CD4-positive, alpha-beta T cell treated with Interleukin-17A for 4 hours (primary cell): ENCODE measurements around the gene CHST11.

Source experiments
- DNase-seq: peaks from one replicate; pipeline ENCODE4 v3.0.0-alpha.2; 2020; ENCODE audit warnings: mixed read lengths

CHST11 gene

DNA sequence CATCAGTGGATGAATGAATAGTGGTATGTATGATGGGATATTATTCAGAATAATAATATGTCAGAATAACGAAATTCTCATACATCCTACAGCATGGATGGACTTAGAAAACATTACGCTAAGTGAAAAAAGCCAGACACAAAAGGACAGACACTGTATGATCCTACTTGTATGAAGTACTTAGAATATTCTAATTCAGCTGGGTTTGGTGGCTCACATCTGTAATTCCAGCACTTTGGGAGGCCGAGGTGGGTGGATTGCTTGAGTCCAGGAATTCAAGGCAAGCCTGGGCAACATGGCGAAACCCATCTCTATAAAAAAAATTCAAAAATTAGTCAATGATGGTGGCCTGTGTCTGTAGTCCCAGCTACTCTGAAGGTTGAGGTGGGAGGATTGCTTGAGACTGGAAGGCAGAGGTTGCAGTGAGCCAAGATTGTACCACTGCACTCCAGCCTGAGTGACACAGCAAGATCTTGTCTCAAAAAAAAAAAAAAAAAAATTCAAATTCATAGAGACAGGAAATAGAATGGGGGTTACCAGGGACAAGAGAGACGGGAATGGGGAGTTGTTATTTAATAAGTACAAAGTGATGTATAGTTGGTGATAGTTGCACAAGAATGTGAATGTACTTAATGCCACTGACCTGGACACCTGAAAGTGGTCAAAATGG lies 132.3 kb downstream of the CHST11 start:
- DNase-seq: no peak

DNA sequence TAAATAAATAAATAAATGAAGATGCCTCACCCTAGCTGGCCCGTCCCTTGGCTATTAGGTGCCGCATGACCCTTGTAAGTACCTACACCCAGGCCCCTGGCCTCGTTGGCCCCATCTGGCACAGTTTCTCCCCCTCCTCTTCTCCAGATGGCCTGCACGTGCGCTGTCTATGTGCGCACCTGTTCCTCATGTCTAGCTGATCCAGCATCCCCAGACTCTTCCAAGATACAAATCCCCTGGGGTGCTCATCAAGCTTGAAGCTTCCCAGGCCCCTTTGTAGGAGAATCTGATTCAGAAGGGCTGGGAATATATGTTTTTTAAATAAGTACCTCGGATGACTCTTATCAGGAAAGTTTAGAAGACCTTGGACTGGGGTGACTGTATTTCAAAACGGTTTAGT lies 133.3 kb downstream of the CHST11 start:
- DNase-seq: no peak

DNA sequence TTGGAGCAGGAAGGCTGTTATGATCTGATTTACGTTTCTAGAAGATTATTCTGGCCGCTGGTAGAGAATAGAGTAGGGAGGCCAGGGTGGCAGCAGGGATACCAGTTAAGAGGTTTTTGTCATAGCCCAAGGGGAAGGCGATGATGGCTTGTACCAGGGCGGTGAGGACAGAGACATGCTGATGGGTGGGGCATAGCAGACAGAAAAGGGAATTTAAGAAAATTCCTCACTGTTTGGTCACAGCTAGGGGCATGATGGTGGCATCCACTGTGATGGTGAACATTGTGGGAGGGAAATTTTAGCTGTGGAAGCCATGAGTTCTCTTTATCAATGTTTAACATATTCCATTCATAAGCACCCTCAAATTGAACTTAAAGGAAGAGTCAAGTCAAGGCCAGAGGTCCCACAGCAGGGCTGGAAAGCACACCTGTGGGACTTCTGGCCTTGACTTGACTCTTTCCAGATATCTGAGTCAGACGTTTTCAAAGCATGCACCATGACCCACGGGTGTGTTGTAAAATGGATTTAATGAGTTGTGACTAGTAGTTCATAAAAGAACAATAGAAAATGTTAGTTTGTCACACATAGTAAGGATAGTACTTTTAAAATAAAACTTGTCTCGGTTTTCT lies 134.6 kb downstream of the CHST11 start:
- no peak for DNase-seq

DNA sequence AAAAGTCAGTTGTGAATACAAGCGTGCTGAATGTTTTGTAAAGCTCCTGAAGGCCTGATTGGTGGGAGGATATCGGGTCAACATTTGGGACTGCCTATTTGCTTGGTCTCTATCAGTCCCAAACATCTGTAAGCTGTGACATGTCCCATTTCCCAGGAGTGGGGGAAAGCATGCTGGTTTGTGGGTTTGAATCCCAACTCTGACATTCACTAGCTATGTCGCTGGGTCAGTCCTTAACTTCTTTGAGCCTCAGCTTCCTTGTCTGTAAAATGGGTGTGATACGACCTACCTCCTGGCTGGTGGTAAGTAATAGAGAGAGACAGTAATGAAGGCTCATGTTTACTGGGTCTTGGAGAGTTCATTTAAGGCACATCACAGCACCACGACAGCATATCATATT lies 136.7 kb downstream of the CHST11 start:
- no peak for DNase-seq

DNA sequence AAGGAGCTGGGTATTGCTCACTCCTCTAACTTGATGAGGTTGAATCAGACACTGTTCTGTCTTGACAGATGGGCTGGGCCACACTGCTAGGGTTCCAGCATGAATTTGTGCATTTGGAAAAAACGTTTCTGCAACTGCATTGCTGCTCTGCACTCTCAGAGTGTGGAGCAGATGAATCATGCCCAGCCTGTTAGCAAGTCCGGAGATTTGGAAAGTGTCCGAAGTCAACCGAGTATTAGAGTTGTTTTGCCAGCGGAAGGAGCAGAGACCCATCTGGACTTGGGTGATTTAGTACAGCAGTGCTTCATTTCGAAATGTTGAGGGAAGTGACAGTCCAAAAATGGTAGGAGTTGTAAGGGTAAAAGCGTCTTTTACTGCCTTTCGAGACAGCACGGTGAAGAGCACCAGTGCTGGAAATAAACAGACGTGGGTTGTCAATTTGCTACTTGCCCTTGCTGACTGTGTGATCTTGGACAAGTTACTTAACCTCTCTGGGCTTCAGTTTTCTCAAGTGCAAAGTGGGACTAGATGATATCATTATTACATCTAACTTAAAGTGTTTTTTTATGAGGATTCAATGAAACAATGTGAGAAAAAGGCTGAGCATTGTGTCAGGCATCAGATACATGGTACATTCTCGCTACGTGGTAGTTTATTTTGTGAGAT lies 139.5 kb downstream of the CHST11 start:
- DNase-seq: no peak

DNA sequence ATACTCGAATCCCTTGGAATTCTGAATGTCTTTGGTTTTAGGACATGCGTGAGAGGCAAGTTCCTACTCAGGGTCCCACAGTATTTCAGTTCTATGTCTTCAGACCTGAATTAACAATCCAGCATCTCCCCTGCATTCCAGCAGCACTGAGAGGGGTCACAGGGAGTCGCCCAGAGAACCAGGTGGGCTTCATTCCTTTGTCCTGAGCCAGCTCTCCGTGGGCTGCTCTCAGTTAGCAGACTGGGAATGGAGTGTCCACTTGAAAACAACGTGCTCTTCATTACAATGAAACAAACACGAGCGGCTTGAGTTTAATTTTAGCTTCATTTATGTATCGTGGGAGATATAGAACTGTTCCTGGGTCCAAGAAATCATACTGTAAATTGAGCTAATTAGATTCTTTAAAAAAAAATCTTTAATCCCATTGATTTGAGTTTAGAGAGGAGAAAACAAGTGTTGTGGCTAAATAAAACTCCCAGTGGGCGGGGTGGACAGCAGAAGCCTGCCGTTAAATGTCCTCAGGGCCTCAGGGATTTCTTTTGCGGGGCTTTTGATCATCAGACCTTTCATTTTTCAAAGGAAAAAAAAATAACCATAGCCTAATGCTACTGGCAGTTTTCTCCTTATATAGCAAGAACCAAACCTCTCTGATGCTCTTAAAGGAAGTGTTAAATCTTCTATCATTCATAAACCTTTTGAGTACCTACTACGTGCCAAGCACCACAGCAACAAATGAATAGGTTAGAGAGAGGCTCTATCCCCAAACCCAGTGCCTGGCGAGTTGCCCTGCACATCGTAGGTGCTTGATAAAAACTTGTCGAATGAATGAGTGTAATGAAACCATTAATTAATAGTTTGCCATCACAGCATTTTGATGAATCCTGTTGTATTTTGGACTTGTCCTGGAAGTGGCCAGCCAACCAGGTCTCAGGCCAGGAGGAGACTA lies 140.4 kb downstream of the CHST11 start:
- DNase-seq: no peak

DNA sequence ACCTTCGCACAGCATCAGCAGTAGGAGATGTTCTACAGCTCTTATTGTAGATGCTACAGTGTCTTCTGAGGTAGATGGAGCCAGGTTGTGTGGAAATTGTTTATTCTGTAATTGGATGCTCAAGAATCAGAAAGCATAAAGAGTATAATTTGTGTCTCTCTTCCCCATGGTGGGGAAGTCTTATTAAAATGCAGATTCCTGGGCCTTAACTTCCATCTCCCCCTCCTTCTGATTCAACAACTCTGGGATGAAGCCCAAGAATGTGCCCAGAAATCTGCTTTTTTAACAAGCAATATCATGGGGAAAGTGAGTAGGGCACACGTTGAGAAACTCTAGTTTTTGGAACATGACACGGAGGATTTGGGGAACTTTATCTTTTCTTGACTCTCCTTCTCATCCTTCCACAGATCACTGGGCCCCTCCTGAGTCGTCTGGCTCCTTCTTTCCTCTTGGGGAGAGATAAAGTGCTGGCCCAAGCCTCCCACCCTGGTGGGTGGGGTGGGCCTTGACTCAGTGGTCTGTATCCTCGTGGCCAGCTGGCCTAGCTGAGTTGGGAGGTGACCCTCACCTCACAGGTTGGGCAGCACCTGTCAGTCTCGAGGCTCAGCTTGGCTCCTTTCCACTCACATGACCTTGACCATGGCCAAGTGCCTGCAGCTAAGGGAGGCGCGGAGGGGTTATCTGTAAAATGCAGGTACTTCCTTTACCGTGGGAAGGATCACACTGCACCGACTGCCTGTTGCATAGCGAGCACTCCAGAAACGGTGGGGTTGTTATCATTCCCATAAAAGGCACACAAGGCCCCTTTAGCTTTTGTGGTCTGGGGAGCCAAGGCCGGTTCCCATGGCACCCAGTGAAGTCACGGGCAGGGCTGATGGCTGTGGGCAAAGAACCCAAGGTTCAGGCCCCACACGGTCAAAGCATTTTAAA lies 141.9 kb downstream of the CHST11 start:
- DNase-seq: no peak

DNA sequence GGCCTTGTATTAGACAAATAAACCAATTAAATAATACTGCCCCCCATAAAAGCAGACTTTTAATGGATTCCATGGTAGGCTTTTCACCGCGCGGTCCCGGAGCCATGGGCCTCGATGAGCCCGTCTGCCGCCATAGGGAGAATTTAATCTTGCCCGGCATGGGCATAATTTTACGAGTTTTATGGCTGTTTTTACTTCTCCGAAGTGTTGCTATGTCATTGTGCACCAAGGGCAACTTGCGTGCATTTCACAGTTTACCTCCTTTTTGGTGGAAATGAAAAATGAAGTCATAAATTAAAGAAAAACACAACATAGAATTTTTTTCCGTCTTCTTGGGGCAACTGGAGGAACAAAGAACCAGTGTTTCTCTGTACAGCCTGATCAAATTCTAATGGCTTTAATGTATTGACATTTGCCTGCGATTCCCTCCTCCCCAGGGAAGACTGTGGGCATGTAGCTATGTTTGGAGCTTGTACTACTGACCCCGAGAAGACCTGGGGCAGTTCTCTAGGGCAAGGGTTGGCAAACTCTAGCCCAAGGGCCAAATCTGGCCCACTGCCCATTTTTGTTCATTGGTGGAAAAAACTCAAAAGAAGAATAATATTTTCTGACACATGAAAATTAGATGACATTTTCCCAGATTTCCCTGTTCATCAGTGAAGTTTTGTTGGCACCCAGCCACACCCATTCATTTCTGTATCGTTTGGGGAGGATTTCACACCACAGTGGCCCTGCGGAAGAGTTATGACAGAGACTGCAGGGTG lies 142.7 kb downstream of the CHST11 start:
- no peak for DNase-seq

DNA sequence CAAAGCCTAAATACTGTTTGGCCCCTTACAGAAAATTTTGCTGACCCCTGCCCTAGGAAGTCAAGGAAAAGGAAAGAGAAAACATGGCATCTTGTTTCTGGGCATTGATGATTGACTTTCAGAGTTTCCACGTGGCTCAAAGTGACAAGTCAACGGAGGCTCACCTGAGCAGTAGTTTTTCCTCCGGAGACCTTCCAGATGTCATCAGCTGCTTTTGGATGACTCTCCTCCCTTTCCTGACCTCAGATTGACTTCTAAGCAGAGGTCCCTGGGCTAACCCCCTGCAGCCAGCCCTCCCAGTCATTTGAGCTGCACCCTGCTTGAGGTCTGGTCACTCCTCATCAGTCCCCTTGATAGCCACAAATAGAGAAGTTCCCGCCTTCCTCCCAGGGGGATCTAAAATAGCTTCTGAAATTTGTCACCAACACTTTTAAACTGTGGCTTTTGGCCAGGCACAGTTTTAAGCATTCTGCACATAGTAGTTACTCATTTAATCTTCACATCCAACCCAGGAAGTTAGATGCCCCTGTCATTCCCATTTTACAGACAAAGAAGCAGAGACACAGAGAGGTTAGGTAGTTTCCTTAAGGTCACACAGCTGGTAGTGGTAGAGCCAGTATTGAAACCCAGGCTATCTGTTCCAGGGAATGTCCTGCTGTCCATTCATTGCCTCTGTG lies 143.4 kb downstream of the CHST11 start:
- DNase-seq: no peak

DNA sequence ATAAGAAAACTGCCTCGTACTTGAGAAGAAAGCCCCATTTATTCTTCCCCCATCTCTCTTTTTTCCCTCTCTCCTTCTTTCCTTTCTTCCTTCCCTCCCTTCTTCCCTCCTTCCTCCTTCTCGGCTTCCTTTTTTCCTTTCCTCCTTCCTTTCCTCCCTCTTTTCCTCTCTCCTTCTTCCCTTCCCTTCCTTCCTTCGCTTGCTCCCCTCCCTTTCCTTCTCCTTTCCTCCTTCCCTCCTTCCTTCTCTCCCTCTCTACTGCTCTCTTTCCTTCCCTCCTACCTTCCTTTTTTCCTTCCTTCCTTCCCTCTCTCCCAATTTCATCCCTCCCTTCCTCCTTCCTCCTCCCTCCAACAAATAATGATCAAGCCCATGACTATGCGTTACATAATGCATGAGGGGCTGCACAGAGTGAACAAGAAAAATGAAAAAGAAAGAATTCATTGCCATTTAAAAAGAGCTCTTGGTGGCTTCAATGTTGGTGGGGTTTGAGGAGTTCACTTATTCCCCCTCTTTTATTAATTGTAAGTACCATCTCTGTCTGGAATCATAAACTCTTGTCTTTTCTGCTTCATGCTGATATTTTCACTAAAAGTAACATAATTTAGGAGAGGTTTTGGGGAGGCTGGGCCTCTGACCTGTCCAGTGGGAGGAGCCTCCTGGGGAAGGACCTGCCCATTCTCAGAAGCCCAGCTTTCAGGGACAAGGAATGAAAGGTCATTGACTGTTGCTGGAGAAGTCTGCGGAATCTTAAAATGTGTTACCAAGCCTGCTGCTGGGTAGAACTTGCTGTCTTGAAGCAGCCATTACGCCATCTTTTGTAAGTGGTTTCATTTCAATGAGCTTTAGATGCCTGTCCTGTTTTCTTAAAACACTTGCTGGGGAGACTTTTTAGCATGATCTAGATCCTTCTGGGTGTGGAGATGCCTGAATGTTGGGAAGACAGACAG lies 144.3 kb downstream of the CHST11 start:
- no peak for DNase-seq

DNA sequence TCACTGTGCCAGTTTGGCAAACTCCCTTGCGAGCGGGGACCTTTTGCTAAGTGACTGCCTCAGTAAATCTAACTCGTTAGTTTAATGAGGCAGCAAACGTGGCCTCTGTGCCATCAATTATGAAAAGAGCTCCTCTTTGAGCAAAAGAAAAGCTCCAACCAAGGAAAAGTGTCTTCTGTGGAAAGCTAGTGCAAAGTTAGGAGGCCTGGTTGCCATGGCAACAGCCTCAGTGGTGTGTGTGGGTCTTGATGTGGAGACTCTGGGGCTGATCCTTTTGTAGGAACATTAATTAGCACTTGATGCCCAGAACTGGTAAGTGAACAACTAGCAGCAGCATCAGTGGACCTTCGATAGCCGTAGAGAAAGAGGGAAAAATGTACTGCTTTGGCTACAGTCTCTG lies 145.7 kb downstream of the CHST11 start:
- DNase-seq: no peak

DNA sequence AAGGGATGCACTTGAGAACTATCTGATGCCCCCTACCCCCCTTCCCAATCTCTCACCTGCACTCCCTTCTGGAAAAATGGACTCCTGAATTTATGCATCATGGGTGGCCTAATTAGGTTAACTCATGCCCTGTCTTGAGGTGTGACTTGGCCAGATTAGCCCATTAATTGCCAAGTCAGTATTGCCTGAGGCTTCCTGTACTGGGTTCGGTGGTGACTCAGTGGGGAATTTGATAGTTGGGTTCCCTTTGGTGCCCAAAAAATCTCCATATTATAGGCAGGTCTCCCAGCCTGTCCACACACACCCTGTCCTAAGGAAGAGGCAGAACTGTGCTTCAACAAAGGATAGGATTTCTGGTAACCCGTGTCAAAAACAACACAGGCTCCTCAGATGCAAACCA lies 146.1 kb downstream of the CHST11 start:
- DNase-seq: no peak

DNA sequence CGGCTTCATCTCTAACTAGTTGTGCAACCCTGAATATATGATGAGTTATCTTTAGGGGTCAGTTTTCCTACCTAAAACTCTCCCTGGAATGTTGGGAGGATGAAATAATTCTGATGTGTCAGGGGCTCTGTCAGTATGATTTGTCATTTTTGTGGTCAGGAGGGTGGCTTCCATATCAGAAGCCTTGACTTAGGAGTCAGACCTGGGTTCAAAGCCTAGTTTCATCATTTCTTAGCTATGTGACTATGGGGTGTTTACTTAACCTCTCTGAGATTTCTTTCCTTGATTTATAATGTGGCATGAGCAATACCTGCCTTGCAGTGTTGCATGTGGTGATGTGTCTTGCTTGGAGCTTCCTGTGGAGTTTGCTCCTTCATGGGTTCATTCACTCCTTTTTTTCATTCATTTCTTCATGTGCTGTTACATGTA lies 146.8 kb downstream of the CHST11 start:
- no peak for DNase-seq

DNA sequence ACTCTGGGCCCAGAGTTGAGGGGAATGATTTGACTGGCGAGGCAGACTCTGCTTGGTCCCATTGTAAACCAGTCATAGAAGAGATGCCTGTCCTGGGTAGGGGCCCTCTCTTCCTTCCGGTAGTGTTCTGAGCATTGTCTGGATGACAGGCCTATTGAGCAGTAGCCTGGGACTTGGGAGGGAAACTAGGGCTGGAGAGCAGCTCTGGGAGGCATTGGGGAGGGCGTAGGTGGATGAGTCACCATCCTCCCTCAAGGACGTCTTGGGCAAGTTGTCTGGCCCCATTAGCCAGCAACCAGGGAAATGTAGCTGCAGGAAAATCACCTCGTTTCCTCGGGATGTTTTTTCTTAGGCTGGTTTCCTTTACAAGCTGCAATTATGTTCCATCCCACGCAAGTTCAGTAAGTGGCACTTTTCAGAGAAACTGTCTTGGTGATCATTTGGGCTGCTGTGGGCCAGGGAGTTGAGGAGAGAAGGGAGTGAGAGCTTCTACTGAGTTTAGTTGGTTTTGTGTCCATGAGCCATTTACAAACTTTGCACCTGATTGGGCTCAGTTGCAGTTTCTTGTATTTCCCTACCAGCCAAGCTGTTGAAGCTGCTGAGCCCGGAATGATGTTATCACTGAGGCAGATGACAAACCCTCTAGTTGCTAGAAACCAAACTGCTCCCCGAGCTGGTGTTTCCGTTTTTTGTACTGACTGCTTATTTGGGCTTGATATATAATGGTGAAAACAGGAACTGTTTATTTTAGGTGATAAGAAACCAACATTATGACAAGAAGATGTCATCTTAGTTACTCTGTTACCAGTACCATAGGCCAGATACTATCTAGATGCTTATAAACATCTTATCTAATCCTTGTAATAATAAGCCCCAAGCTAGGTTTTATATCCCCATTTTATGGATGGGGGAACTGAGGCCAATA lies 147.6 kb downstream of the CHST11 start:
- peak; percentile 54 for DNase-seq

DNA sequence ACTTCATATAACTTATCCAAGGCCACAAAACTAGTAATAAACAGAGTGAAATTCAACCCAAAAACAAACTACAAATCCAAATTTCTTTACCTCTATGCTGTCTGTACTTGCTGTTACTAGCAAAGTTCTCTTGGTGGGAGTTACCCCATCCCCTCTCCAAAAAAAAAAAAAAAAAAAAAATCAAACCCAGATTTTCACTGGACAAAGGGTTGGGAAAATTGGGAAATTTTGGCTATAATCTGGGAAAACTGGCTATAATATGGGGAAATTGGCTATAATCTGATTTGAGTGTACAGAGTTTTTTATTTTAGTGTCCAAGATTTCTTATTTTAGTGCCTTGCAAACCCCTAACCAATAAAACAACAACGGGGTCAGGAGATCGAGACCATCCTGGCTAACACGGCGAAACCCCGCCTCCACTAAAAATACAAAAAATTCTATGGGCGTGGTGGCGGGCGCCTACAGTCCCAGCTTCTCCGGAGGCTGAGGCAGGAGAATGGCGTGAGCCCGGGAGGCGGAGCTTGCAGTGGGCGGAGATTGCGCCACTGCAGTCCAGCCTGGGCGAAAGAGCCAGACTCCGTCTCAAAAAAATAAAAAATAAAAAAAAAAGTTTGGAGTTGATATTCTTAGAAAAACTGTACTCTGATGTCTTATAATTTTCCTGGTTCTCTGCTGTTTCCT lies 148.4 kb downstream of the CHST11 start:
- no peak for DNase-seq

DNA sequence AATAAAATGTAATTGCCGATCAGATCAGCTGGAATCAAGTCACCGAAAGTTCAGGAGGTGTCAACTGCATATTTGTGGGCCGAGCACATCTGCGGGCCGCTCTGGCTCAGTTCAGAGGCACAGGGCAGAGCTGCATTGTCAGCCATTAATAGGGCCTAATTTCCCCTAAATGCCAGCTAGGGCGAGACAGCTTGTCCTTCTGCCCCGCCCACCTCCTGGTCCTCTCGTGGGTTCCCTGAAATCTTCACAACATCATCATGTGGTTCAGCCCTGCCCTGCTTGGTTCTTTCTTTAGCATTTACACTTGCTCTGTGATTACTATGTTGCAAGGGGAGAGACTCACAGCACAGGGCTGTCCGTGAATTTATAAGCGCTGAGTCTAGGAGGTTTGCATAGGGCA lies 148.9 kb downstream of the CHST11 start:
- no peak for DNase-seq

DNA sequence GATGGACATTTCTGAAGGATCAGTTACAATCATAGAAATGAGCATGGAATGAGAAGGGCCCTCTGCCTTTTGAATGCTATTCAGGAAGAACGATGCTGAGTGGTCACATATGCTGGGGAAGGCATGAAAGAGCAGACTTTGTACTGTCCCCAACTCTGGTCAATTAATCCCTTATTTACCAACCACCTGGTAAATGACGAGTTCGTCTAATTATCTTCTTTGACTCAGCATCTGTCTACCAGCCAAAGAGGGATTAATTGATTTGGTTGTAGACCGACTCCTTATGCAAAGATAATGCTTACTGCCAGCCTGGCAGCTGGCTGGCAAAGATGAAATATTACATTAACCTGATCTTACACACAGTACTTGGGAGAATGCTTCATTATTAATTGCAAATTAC lies 152.2 kb downstream of the CHST11 start:
- DNase-seq: no peak

DNA sequence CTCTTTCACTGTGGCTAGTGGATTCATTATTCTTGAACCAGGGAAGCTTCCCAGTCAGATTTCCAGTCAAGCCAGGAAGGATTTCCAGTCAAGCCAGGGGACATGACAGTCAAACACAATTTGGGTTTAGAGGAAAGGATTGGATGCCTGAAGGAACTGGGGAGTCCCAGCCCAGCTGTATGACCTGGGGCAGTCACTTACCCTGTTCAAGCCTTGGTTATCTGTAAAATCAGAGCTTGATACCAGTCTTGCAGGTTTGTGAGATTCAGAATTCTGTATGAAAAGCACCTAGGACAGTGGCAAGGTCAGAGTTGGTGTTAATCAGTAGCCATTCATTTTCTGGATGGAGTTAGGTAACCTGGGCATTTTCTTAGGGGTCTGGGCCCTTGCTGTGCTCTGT lies 152.7 kb downstream of the CHST11 start:
- no peak for DNase-seq
